ENCODE results near the gene HOXA4.

DNA sequence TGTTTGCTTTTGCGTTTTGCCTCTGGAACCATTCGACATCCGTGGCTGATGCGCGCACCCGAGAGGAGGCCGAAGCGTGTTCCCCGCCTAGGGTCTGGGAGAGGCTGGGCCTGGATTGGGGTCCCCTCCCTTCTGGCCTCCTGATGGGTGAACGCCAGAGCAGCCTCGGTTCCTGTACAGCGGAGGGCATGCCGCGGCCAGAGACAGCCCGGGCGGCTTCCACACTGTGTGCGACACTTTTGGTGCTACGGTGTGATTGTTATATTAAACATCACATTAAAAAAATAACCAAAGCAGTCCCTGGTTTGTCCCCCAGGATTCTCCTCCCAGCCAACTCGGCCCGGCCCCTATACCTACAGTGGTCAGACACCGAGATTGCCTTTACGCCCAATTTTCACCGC is 29.6 kb upstream of the HOXA4 start:
- no peak for TF ChIP-seq CTCF (IDR thresholded peaks at IDR 0.05)
- TF ChIP-seq EZH2 (IDR thresholded peaks at IDR 0.05) = no peak

Measured in neural progenitor cell (in vitro differentiated cells).